GM12878 (cell line): ENCODE results near the gene LRP5.

ENCODE experiments used
- ATF7 ChIP-seq: fragments of 450-650 bp; IDR thresholded peaks from 2 replicates; pipeline ENCODE4 v1.6.1; 2016; ENCODE audit warnings: low read depth, mild to moderate bottlenecking
- CREM ChIP-seq: IDR thresholded peaks from 2 replicates; pipeline ENCODE4 v1.6.1; 2014; ENCODE audit warnings: antibody characterized with exemption, low read depth
- EZH2 ChIP-seq: IDR thresholded peaks from 2 replicates; pipeline ENCODE4 v1.6.1; 2012; ENCODE audit warnings: low read depth, mild to moderate bottlenecking, control low read depth, inconsistent platforms, low read length, borderline replicate concordance; ENCODE audit not compliant: control insufficient read depth
- JUND ChIP-seq: IDR thresholded peaks from 2 replicates; pipeline ENCODE4 v1.6.1; 2012; ENCODE audit warnings: low read depth, mild to moderate bottlenecking, low read length, improper control_type of control experiment, moderate library complexity
- NFYB ChIP-seq: IDR thresholded peaks from 2 replicates; pipeline ENCODE4 v1.6.1; 2011; ENCODE audit warnings: low read depth, mild to moderate bottlenecking, low read length, improper control_type of control experiment, moderate library complexity; ENCODE audit not compliant: insufficient read depth
- POLR2A ChIP-seq: IDR thresholded peaks from 2 replicates; pipeline ENCODE4 v1.6.1; 2011; ENCODE audit warnings: low read depth, mild to moderate bottlenecking, low read length
- RAD21 ChIP-seq: IDR thresholded peaks from 2 replicates; pipeline ENCODE4 v1.6.1; 2011; ENCODE audit warnings: mild to moderate bottlenecking, low read depth, low read length, moderate library complexity; ENCODE audit not compliant: insufficient read depth
- TF ChIP-seq, protein P1 (sequence below), 3 experiments: IDR thresholded peaks in 2 of 3; conservative IDR thresholded peaks in 1 of 3; 2 replicates each; pipeline ENCODE4 v1.5.1; 2011; ENCODE audit warnings: low read depth in 3 of 3, low read length in 3 of 3, mild to moderate bottlenecking in 3 of 3, control low read depth in 2 of 3, moderate library complexity in 2 of 3, inconsistent platforms in 1 of 3, mixed read lengths in 1 of 3; ENCODE audit not compliant: control insufficient read depth in 2 of 3, insufficient read depth in 1 of 3; ENCODE audit errors: extremely low read depth in 1 of 3

DNA sequence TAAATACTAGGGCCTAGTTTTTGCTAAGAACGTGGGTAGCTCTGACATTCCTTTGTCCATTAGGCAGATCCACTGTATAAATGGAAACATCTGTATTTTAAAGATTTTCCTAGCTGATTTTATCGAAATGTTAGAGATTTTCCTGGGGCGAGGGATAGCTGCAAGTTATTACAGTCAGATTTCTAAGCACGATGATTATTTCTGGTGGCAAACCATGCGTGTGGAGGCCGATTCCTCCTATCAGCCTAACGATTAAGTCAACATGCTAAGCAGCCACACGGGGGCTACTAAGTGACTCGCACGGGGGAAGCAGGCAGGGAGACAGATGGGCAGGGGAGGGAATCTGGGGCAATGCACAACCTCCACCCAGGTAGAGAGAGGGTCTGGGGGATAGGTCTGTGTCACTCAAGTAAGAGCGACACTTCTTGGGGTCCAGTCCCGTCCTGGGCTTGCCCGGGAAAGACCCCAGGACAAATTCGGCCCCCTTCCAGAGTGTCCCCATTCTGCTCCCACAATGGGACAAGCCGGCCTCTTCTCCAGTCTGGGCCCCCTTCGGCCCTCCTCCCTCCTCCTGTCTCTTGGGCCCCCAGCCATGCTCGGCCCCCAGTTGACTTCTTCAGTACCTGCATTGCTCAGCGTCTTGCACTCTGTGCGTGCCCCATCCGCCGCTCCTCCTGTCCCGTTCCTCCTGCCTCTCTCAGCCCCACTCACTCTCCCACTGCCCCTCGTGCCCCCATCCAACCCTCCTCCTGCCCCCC lies 41.2 kb upstream of the LRP5 start:
- TF ChIP-seq, protein P1, sequence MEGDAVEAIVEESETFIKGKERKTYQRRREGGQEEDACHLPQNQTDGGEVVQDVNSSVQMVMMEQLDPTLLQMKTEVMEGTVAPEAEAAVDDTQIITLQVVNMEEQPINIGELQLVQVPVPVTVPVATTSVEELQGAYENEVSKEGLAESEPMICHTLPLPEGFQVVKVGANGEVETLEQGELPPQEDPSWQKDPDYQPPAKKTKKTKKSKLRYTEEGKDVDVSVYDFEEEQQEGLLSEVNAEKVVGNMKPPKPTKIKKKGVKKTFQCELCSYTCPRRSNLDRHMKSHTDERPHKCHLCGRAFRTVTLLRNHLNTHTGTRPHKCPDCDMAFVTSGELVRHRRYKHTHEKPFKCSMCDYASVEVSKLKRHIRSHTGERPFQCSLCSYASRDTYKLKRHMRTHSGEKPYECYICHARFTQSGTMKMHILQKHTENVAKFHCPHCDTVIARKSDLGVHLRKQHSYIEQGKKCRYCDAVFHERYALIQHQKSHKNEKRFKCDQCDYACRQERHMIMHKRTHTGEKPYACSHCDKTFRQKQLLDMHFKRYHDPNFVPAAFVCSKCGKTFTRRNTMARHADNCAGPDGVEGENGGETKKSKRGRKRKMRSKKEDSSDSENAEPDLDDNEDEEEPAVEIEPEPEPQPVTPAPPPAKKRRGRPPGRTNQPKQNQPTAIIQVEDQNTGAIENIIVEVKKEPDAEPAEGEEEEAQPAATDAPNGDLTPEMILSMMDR (IDR thresholded peaks at IDR 0.05 in 2 of 3, conservative IDR thresholded peaks at IDR 0.05 in 1 of 3; ENCODE audit: control insufficient read depth in 2 of 3, extremely low read depth in 1 of 3, insufficient read depth in 1 of 3, low read depth in 3 of 3, low read length in 3 of 3), result peak; percentile 46 to 63 (median 59)
- TF ChIP-seq EZH2 (no peak), NFYB (no peak), CREM (peak; percentile 51; the same call in 1 of the 2 replicates), RAD21 (peak; percentile 65), ATF7 (peak; percentile 42; the same call in 1 of the 2 replicates), JUND (no peak), POLR2A (no peak; the same call in 1 of the 2 replicates)
